Mesendoderm (in vitro differentiated cells): ENCODE results near the gene ANKRD13B. TPM values are rescaled to one million over a fixed set of nuclear protein-coding genes. Genes with fewer than 3 reads are reported as not detected.
A peak's percentile ranks its signal among the peaks of the same experiment; 100 is the strongest.

Experiments used
- DNase-seq: peaks from one replicate; pipeline ENCODE4 v3.0.0; 2013
- H2AK5ac ChIP-seq: 2 replicates; pipeline ENCODE4 v1.6.1; 2013; ENCODE audit warnings: low read length, inconsistent platforms
- H2BK120ac ChIP-seq: 2 replicates; pipeline ENCODE4 v1.6.1; 2013; ENCODE audit warnings: low read depth, mild to moderate bottlenecking, low read length, moderate library complexity, mixed read lengths
- H2BK15ac ChIP-seq: replicated peaks from 2 replicates; pipeline ENCODE4 v1.6.1; 2013; ENCODE audit warnings: low read depth, mild to moderate bottlenecking, moderate library complexity
- H2BK5ac ChIP-seq: 2 replicates; pipeline ENCODE4 v1.6.1; 2013; ENCODE audit warnings: low read length, inconsistent platforms
- H3K18ac ChIP-seq: 2 replicates; pipeline ENCODE4 v1.6.1; 2013; ENCODE audit warnings: mild to moderate bottlenecking, low read length, mixed read lengths
- H3K23ac ChIP-seq: one replicate; pipeline ENCODE4 v1.6.1; 2013; ENCODE audit warnings: low read length
- H3K27ac ChIP-seq: 2 replicates; pipeline ENCODE4 v1.5.1; 2013; ENCODE audit warnings: low read depth, mild to moderate bottlenecking, inconsistent platforms, low read length, moderate library complexity
- H3K27me3 ChIP-seq: 2 replicates; pipeline ENCODE4 v1.6.1; 2013; ENCODE audit warnings: low read length, control low read depth, mild to moderate bottlenecking, inconsistent platforms; ENCODE audit not compliant: insufficient read depth, poor library complexity
- H3K36me3 ChIP-seq: 2 replicates; pipeline ENCODE4 v1.6.1; 2013; ENCODE audit warnings: low read length, inconsistent platforms; ENCODE audit not compliant: control insufficient read depth, insufficient read depth
- H3K4ac ChIP-seq: one replicate; pipeline ENCODE4 v1.6.1; 2013; ENCODE audit warnings: low read depth, mild to moderate bottlenecking, low read length, moderate library complexity
- H3K4me1 ChIP-seq: 2 replicates; pipeline ENCODE4 v1.6.1; 2013; ENCODE audit warnings: low read depth, low read length, inconsistent platforms; ENCODE audit not compliant: control insufficient read depth
- H3K4me2 ChIP-seq: 2 replicates; pipeline ENCODE4 v1.6.1; 2013; ENCODE audit warnings: low read length
- H3K4me3 ChIP-seq: 2 replicates; pipeline ENCODE4 v1.5.1; 2013; ENCODE audit warnings: mild to moderate bottlenecking, low read length
- H3K56ac ChIP-seq: one replicate; pipeline ENCODE4 v1.6.1; 2013; ENCODE audit warnings: low read length
- H3K79me1 ChIP-seq: 2 replicates; pipeline ENCODE4 v1.6.1; 2013; ENCODE audit warnings: low read length, inconsistent platforms
- H3K79me2 ChIP-seq: 2 replicates; pipeline ENCODE4 v1.6.1; 2013; ENCODE audit warnings: mild to moderate bottlenecking, low read length; ENCODE audit not compliant: control insufficient read depth, insufficient read depth
- H3K9ac ChIP-seq: 2 replicates; pipeline ENCODE4 v1.6.1; 2013; ENCODE audit warnings: low read length, inconsistent platforms
- H4K5ac ChIP-seq: one replicate; pipeline ENCODE4 v1.6.1; 2013; ENCODE audit warnings: low read length
- H4K8ac ChIP-seq: one replicate; pipeline ENCODE4 v1.6.1; 2013; ENCODE audit warnings: low read depth, mild to moderate bottlenecking, control low read depth, low read length, moderate library complexity
- WGBS: extraction: QIAGEN DNeasy Blood & Tissue Kit; methylation state at CpG from one replicate; pipeline ENCODE4 v1.1.7; 2013; ENCODE audit warnings: low lambda C conversion rate, missing lambda C conversion rate; ENCODE audit not compliant: insufficient coverage; ENCODE audit errors: extremely low coverage; 5-methylcytosine and 5-hydroxymethylcytosine counted together
- small RNA-seq: library from polyadenylated mRNA; stranded (forward); fragments of <200 nt; extraction: miRNeasy Mini kit (QIAGEN cat#:217004); gene quantifications from one replicate; pipeline ENCODE3, GENCODE V24; 2013; ENCODE audit not compliant: insufficient read depth

ANKRD13B gene

GRCh38 chr17:29655323-29655722 lies 62.4 kb downstream of the ANKRD13B start:
- H3K18ac ChIP-seq: no peak overlapping the region
- H3K27me3 ChIP-seq: no peaks in the 10 kb centered on the region
- H3K79me1 ChIP-seq: no peaks in the 10 kb centered on the region
- no peaks in the 10 kb centered on the region for H3K4me1 ChIP-seq
- no peak overlapping the region for H4K5ac ChIP-seq
- no peak overlapping the region for H3K9ac ChIP-seq
- H2BK15ac ChIP-seq: no peak overlapping the region
- H3K4me2 ChIP-seq: no peak overlapping the region
- no peak overlapping the region for H2AK5ac ChIP-seq
- no peak for DNase-seq
- H4K8ac ChIP-seq: no peak overlapping the region
- H3K56ac ChIP-seq: no peak overlapping the region
- no peak overlapping the region for H3K27ac ChIP-seq
- no peak overlapping the region for H3K23ac ChIP-seq
- H3K4ac ChIP-seq: no peak overlapping the region
- no peak overlapping the region for H2BK120ac ChIP-seq
- H2BK5ac ChIP-seq: no peak overlapping the region
- H3K4me3 ChIP-seq: no peak overlapping the region
- WGBS: no CpG with 5 or more reads among the region's 6 CpGs
- no peaks in the 10 kb centered on the region for H3K79me2 ChIP-seq
- no peaks in the 10 kb centered on the region for H3K36me3 ChIP-seq

GRCh38 chr17:29659155-29659554 lies 66.2 kb downstream of the ANKRD13B start:
- Histone ChIP-seq H3K56ac (no peak overlapping the region), H3K23ac (no peak overlapping the region), H2BK120ac (no peak overlapping the region), H3K4me1 (no peaks in the 10 kb centered on the region), H4K8ac (no peak overlapping the region), H2AK5ac (no peak overlapping the region), H3K9ac (no peak overlapping the region), H4K5ac (no peak overlapping the region), H3K27me3 (no peaks in the 10 kb centered on the region), H3K79me1 (no peaks in the 10 kb centered on the region), H3K36me3 (no peaks in the 10 kb centered on the region), H3K4me2 (no peak overlapping the region), H3K79me2 (no peaks in the 10 kb centered on the region), H2BK5ac (no peak overlapping the region), H3K27ac (no peak overlapping the region), H2BK15ac (no peak overlapping the region), H3K18ac (no peak overlapping the region), H3K4me3 (no peak overlapping the region), H3K4ac (no peak overlapping the region)
- no peak for DNase-seq
- no CpG with 5 or more reads among the region's 2 CpGs for WGBS

- Histone ChIP-seq H4K8ac (no peak overlapping the region), H3K56ac (no peak overlapping the region), H3K4me2 (no peak overlapping the region), H2BK5ac (no peak overlapping the region), H3K27me3 (no peaks in the 10 kb centered on the region), H3K23ac (no peak overlapping the region), H2BK120ac (no peak overlapping the region), H3K4ac (no peak overlapping the region), H3K18ac (no peak overlapping the region), H3K9ac (no peak overlapping the region), H2BK15ac (no peak overlapping the region), H3K4me3 (no peak overlapping the region), H3K79me1 (no peaks in the 10 kb centered on the region), H2AK5ac (no peak overlapping the region), H3K36me3 (no peaks in the 10 kb centered on the region), H4K5ac (no peak overlapping the region), H3K79me2 (no peaks in the 10 kb centered on the region), H3K4me1 (no peaks in the 10 kb centered on the region), H3K27ac (no peak overlapping the region)
- no peak for DNase-seq
- no CpG with 5 or more reads among the region's 2 CpGs for WGBS
Measured at GRCh38 chr17:29661213-29661612, 68.3 kb downstream of the ANKRD13B start.

GRCh38 chr17:29663155-29663554 lies 70.2 kb downstream of the ANKRD13B start:
- no peaks in the 10 kb centered on the region for H3K79me2 ChIP-seq
- H3K18ac ChIP-seq: peak overlapping the region; percentile 87
- no peak overlapping the region for H2BK15ac ChIP-seq
- no peak overlapping the region for H3K4me3 ChIP-seq
- no peak overlapping the region for H3K56ac ChIP-seq
- H2BK5ac ChIP-seq: no peak overlapping the region
- no peak overlapping the region for H2AK5ac ChIP-seq
- H4K8ac ChIP-seq: no peak overlapping the region
- H3K36me3 ChIP-seq: no peaks in the 10 kb centered on the region
- no peaks in the 10 kb centered on the region for H3K27me3 ChIP-seq
- H3K4me1 ChIP-seq: no peaks in the 10 kb centered on the region
- H3K27ac ChIP-seq: no peak overlapping the region
- WGBS: no CpG with 5 or more reads among the region's 1 CpG
- no peaks in the 10 kb centered on the region for H3K79me1 ChIP-seq
- no peak overlapping the region for H3K23ac ChIP-seq
- H3K4me2 ChIP-seq: no peak overlapping the region
- H4K5ac ChIP-seq: no peak overlapping the region
- no peak overlapping the region for H3K4ac ChIP-seq
- H3K9ac ChIP-seq: no peak overlapping the region
- H2BK120ac ChIP-seq: no peak overlapping the region
- peak; percentile 80 for DNase-seq

Small RNA genes within 50 kb of the gene (small RNA-seq; reads per million reads assigned to genes)
- gene RNU6-920P: not detected
